NB4 (cell line): ENCODE results near the gene MYF5.

Source experiments
- DNase-seq: peaks from one replicate; pipeline ENCODE4 v3.0.0; 2010; ENCODE audit warnings: low read depth
- H3K4me3 ChIP-seq: one replicate; pipeline ENCODE4 v1.5.1; 2011; ENCODE audit warnings: mild to moderate bottlenecking, low read depth, low read length, moderate library complexity
- CTCF ChIP-seq: IDR thresholded peaks from one replicate; pipeline ENCODE4 v1.5.1; 2012; ENCODE audit warnings: low read depth, low read length
- MAX ChIP-seq: IDR thresholded peaks from 2 replicates; pipeline ENCODE4 v1.6.1; 2011; ENCODE audit warnings: low read depth, low read length
- MYC ChIP-seq: IDR thresholded peaks from 2 replicates; pipeline ENCODE4 v1.6.1; 2011; ENCODE audit warnings: low read depth, low read length
- POLR2A ChIP-seq: IDR thresholded peaks from 2 replicates; pipeline ENCODE4 v1.6.1; 2011; ENCODE audit warnings: mild to moderate bottlenecking; ENCODE audit not compliant: insufficient read length; ENCODE audit errors: extremely low read depth

MYF5 gene

GRCh38 chr12:80714846-80715245 is 1.9 kb upstream of the MYF5 start:
- no peak for TF ChIP-seq CTCF
- no peak for TF ChIP-seq POLR2A
- TF ChIP-seq MAX, result no peak
- TF ChIP-seq MYC, result no peak
- DNase-seq, result no peak
- no peak overlapping the region for H3K4me3 ChIP-seq

DNA sequence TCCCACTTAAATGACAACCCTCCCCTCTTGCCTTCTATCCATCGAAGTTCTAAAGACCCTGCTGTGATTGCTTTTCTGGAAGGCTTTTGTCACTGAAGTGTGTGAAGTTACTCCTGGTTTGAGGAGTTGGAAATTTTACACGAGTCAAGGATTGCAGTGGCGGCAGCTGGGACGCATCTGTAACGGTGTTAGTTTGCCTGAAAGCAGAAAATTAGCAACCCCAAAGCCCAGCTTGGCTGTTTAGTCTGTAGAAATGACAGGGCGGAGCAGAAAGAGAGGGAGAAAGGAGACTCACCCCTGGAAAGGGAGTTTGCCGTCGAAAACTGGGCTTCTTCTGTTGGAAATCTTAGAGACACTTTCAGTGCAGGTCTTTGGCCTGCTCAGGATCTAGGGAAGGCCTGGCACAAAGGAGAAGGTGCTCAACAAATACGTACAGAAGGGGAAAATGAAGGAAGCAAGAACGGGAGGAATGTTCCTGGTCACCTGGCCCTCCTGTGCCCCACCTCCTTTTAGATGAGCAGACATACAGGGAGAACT is 931 bp upstream of the MYF5 start:
- no peak overlapping the region for H3K4me3 ChIP-seq
- TF ChIP-seq CTCF (no peak), MYC (no peak), POLR2A (no peak), MAX (no peak)
- DNase-seq, result no peak

- TF ChIP-seq CTCF (no peak), MYC (no peak), POLR2A (no peak), MAX (no peak)
- no peak for DNase-seq
- no peak overlapping the region for H3K4me3 ChIP-seq
Measured at GRCh38 chr12:80717856-80718255, 1.1 kb downstream of the MYF5 start.

GRCh38 chr12:80720516-80720915 is 3.8 kb downstream of the MYF5 start:
- no peak overlapping the region for H3K4me3 ChIP-seq
- no peak for TF ChIP-seq MYC
- no peak for DNase-seq

DNA sequence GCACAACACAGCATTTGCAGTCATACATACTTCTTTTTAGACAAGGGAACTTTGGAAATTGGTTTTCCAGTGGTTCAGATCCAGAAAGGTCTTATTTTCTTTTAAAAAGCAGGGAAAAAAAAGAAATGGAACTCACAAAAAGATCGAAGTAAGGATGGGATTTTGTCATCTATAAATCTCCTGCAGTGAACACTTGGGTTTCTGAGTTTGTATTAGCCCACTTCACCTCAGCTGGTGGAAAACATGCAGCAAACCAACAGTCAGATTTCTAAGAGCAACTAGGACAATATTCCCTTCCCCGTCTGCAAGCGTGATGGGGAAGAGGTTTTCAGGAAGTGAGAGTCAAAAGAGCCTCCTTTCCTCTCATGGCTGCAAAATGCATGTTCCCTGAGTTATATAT is 4.6 kb downstream of the MYF5 start:
- H3K4me3 ChIP-seq, result no peak overlapping the region
- no peak for TF ChIP-seq CTCF
- TF ChIP-seq POLR2A, result no peak
- TF ChIP-seq MYC, result no peak
- no peak for TF ChIP-seq MAX
- no peak for DNase-seq

- TF ChIP-seq MYC (no peak), POLR2A (no peak), CTCF (no peak), MAX (no peak)
- H3K4me3 ChIP-seq, result no peak overlapping the region
- DNase-seq, result no peak
Measured at GRCh38 chr12:80745851-80746505, 29.3 kb downstream of the MYF5 start.
